Mesendoderm (in vitro differentiated cells): ENCODE measurements around the gene ARFGEF3.

Source experiments
- DNase-seq: peaks from one replicate; pipeline ENCODE4 v3.0.0; 2013
- H2AK5ac ChIP-seq: 2 replicates; pipeline ENCODE4 v1.6.1; 2013; ENCODE audit warnings: low read length, inconsistent platforms
- H2BK120ac ChIP-seq: 2 replicates; pipeline ENCODE4 v1.6.1; 2013; ENCODE audit warnings: low read depth, mild to moderate bottlenecking, low read length, moderate library complexity, mixed read lengths
- H2BK15ac ChIP-seq: replicated peaks from 2 replicates; pipeline ENCODE4 v1.6.1; 2013; ENCODE audit warnings: low read depth, mild to moderate bottlenecking, moderate library complexity
- H2BK5ac ChIP-seq: 2 replicates; pipeline ENCODE4 v1.6.1; 2013; ENCODE audit warnings: low read length, inconsistent platforms
- H3K18ac ChIP-seq: 2 replicates; pipeline ENCODE4 v1.6.1; 2013; ENCODE audit warnings: mild to moderate bottlenecking, low read length, mixed read lengths
- H3K23ac ChIP-seq: one replicate; pipeline ENCODE4 v1.6.1; 2013; ENCODE audit warnings: low read length
- H3K27ac ChIP-seq: 2 replicates; pipeline ENCODE4 v1.5.1; 2013; ENCODE audit warnings: low read depth, mild to moderate bottlenecking, inconsistent platforms, low read length, moderate library complexity
- H3K27me3 ChIP-seq: 2 replicates; pipeline ENCODE4 v1.6.1; 2013; ENCODE audit warnings: low read length, control low read depth, mild to moderate bottlenecking, inconsistent platforms; ENCODE audit not compliant: insufficient read depth, poor library complexity
- H3K36me3 ChIP-seq: 2 replicates; pipeline ENCODE4 v1.6.1; 2013; ENCODE audit warnings: low read length, inconsistent platforms; ENCODE audit not compliant: control insufficient read depth, insufficient read depth
- H3K4ac ChIP-seq: one replicate; pipeline ENCODE4 v1.6.1; 2013; ENCODE audit warnings: low read depth, mild to moderate bottlenecking, low read length, moderate library complexity
- H3K4me1 ChIP-seq: 2 replicates; pipeline ENCODE4 v1.6.1; 2013; ENCODE audit warnings: low read depth, low read length, inconsistent platforms; ENCODE audit not compliant: control insufficient read depth
- H3K4me2 ChIP-seq: 2 replicates; pipeline ENCODE4 v1.6.1; 2013; ENCODE audit warnings: low read length
- H3K4me3 ChIP-seq: 2 replicates; pipeline ENCODE4 v1.5.1; 2013; ENCODE audit warnings: mild to moderate bottlenecking, low read length
- H3K56ac ChIP-seq: one replicate; pipeline ENCODE4 v1.6.1; 2013; ENCODE audit warnings: low read length
- H3K79me1 ChIP-seq: 2 replicates; pipeline ENCODE4 v1.6.1; 2013; ENCODE audit warnings: low read length, inconsistent platforms
- H3K79me2 ChIP-seq: 2 replicates; pipeline ENCODE4 v1.6.1; 2013; ENCODE audit warnings: mild to moderate bottlenecking, low read length; ENCODE audit not compliant: control insufficient read depth, insufficient read depth
- H3K9ac ChIP-seq: 2 replicates; pipeline ENCODE4 v1.6.1; 2013; ENCODE audit warnings: low read length, inconsistent platforms
- H4K5ac ChIP-seq: one replicate; pipeline ENCODE4 v1.6.1; 2013; ENCODE audit warnings: low read length
- H4K8ac ChIP-seq: one replicate; pipeline ENCODE4 v1.6.1; 2013; ENCODE audit warnings: low read depth, mild to moderate bottlenecking, control low read depth, low read length, moderate library complexity
- WGBS: extraction: QIAGEN DNeasy Blood & Tissue Kit; methylation state at CpG from one replicate; pipeline ENCODE4 v1.1.7; 2013; ENCODE audit warnings: low lambda C conversion rate, missing lambda C conversion rate; ENCODE audit not compliant: insufficient coverage; ENCODE audit errors: extremely low coverage; 5-methylcytosine and 5-hydroxymethylcytosine counted together

Gene ARFGEF3

DNA sequence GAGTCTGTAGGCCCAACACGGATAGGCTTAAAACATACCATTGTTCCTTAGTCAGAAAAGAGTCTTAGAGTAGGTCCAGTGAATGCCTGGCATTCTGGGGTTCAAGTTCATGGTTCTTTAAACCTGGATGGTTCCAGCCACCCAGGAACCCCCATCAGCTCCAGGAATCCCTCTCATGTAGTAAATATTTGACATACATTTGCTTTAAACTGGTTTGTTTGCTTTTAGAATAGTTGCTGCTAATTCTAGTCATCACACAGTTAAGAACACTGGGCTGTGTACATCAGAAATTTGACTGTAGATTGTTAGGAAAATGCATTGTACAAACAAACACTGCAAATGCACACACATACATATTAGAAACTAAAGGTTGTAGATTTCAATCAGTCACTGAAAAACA is 87.1 kb downstream of the ARFGEF3 start:
- H3K23ac ChIP-seq = no peak overlapping the region
- no peak overlapping the region for H2BK120ac ChIP-seq
- no peaks in the 10 kb centered on the region for H3K36me3 ChIP-seq
- H3K27ac ChIP-seq = no peak overlapping the region
- no CpG with 5 or more reads among the region's 1 CpG for WGBS
- no peak overlapping the region for H4K8ac ChIP-seq
- H3K18ac ChIP-seq = no peak overlapping the region
- no peak overlapping the region for H2BK5ac ChIP-seq
- no peak overlapping the region for H2BK15ac ChIP-seq
- no peak overlapping the region for H2AK5ac ChIP-seq
- no peaks in the 10 kb centered on the region for H3K4me1 ChIP-seq
- no peaks in the 10 kb centered on the region for H3K79me1 ChIP-seq
- H3K79me2 ChIP-seq = no peaks in the 10 kb centered on the region
- no peak for DNase-seq
- no peak overlapping the region for H3K56ac ChIP-seq
- no peaks in the 10 kb centered on the region for H3K27me3 ChIP-seq
- no peak overlapping the region for H4K5ac ChIP-seq
- H3K9ac ChIP-seq = no peak overlapping the region
- no peak overlapping the region for H3K4me2 ChIP-seq
- H3K4me3 ChIP-seq = no peak overlapping the region
- no peak overlapping the region for H3K4ac ChIP-seq

GRCh38 chr6:138250053-138250452 is 88.3 kb downstream of the ARFGEF3 start:
- Histone ChIP-seq H3K79me2 (no peaks in the 10 kb centered on the region), H2BK120ac (no peak overlapping the region), H3K27ac (no peak overlapping the region), H3K23ac (no peak overlapping the region), H2BK5ac (no peak overlapping the region), H4K8ac (no peak overlapping the region), H3K56ac (no peak overlapping the region), H3K79me1 (no peaks in the 10 kb centered on the region), H3K4me3 (no peak overlapping the region), H3K27me3 (no peaks in the 10 kb centered on the region), H4K5ac (no peak overlapping the region), H3K36me3 (no peaks in the 10 kb centered on the region), H2BK15ac (no peak overlapping the region), H3K4me1 (no peaks in the 10 kb centered on the region), H3K18ac (no peak overlapping the region), H3K4me2 (no peak overlapping the region), H3K4ac (no peak overlapping the region), H2AK5ac (no peak overlapping the region), H3K9ac (no peak overlapping the region)
- no CpG with 5 or more reads among the region's 4 CpGs for WGBS
- DNase-seq = no peak

- H2BK120ac ChIP-seq = no peak overlapping the region
- no peak for DNase-seq
- no peak overlapping the region for H3K56ac ChIP-seq
- no peaks in the 10 kb centered on the region for H3K4me1 ChIP-seq
- no peaks in the 10 kb centered on the region for H3K27me3 ChIP-seq
- H3K79me2 ChIP-seq = no peaks in the 10 kb centered on the region
- H3K27ac ChIP-seq = no peak overlapping the region
- no peaks in the 10 kb centered on the region for H3K79me1 ChIP-seq
- H4K5ac ChIP-seq = no peak overlapping the region
- no peak overlapping the region for H2BK5ac ChIP-seq
- no peak overlapping the region for H3K4me2 ChIP-seq
- no peak overlapping the region for H4K8ac ChIP-seq
- H3K18ac ChIP-seq = no peak overlapping the region
- H2AK5ac ChIP-seq = no peak overlapping the region
- H3K36me3 ChIP-seq = no peaks in the 10 kb centered on the region
- H3K23ac ChIP-seq = no peak overlapping the region
- no peak overlapping the region for H2BK15ac ChIP-seq
- no peak overlapping the region for H3K4me3 ChIP-seq
- H3K9ac ChIP-seq = no peak overlapping the region
- no CpG with 5 or more reads among the region's 16 CpGs for WGBS
- no peak overlapping the region for H3K4ac ChIP-seq
Observed at GRCh38 chr6:138250513-138251247, 88.9 kb downstream of the ARFGEF3 start.

DNA sequence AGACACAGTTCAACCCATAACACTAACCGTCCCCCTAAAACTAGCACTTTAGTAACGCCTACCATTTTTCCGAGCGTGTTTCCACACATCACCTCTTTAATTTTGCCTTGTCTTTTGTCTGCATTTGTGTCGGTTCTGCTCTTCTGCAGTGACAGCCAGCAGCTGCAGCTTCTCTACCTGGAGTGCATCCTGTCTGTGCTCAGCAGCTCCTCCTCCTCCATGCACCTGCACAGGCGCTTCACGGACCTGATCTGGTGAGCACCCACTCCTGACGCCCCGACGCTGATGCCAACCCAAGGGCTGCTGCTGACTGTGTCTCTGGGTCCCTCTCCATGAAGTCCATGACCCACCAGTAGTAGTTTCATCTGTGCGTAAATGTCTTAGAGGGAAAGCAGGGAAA is 92.0 kb downstream of the ARFGEF3 start:
- WGBS = no CpG with 5 or more reads among the region's 11 CpGs
- no peak overlapping the region for H3K4ac ChIP-seq
- H4K8ac ChIP-seq = no peak overlapping the region
- no peaks in the 10 kb centered on the region for H3K79me1 ChIP-seq
- no peak overlapping the region for H3K9ac ChIP-seq
- H3K36me3 ChIP-seq = no peaks in the 10 kb centered on the region
- H3K56ac ChIP-seq = no peak overlapping the region
- no peak overlapping the region for H3K4me3 ChIP-seq
- DNase-seq = no peak
- no peaks in the 10 kb centered on the region for H3K79me2 ChIP-seq
- H4K5ac ChIP-seq = no peak overlapping the region
- no peak overlapping the region for H2BK120ac ChIP-seq
- H2BK5ac ChIP-seq = no peak overlapping the region
- H3K18ac ChIP-seq = no peak overlapping the region
- H3K23ac ChIP-seq = no peak overlapping the region
- no peak overlapping the region for H3K4me2 ChIP-seq
- no peak overlapping the region for H2AK5ac ChIP-seq
- no peaks in the 10 kb centered on the region for H3K4me1 ChIP-seq
- no peak overlapping the region for H3K27ac ChIP-seq
- H2BK15ac ChIP-seq = no peak overlapping the region
- no peaks in the 10 kb centered on the region for H3K27me3 ChIP-seq

GRCh38 chr6:138255443-138255842 is 93.7 kb downstream of the ARFGEF3 start:
- Histone ChIP-seq H3K18ac (no peak overlapping the region), H4K8ac (no peak overlapping the region), H3K23ac (no peak overlapping the region), H3K79me1 (no peaks in the 10 kb centered on the region), H2BK5ac (no peak overlapping the region), H3K27me3 (no peaks in the 10 kb centered on the region), H3K4me1 (no peaks in the 10 kb centered on the region), H2AK5ac (no peak overlapping the region), H3K79me2 (no peaks in the 10 kb centered on the region), H3K56ac (no peak overlapping the region), H2BK120ac (no peak overlapping the region), H3K4me3 (no peak overlapping the region), H3K4me2 (no peak overlapping the region), H3K36me3 (no peaks in the 10 kb centered on the region), H4K5ac (no peak overlapping the region), H2BK15ac (no peak overlapping the region), H3K9ac (no peak overlapping the region), H3K27ac (no peak overlapping the region), H3K4ac (no peak overlapping the region)
- DNase-seq = no peak
- no CpG with 5 or more reads among the region's 20 CpGs for WGBS

DNA sequence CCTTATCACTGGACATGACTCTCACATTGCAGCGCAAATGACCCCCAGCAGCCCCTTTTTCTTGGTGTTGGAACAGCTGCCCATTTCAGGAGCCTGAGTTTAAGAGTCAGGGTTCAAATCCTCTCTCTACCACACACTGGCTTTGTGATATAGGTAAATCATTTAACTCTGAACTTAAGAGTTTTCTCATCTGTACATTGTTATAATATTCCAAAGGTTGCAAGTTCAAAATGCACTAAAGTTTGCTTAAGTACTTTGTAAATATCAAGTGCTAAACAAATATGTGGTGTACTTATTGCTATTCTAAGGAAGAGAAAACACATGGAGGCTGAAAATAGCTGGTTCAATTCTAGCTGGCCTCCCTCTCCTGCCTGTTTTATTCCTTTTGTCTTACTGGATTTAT is 95.9 kb downstream of the ARFGEF3 start:
- Histone ChIP-seq H2BK5ac (no peak overlapping the region), H3K4me3 (no peak overlapping the region), H3K4me2 (no peak overlapping the region), H3K27me3 (no peaks in the 10 kb centered on the region), H3K4ac (no peak overlapping the region), H3K56ac (no peak overlapping the region), H3K23ac (no peak overlapping the region), H4K8ac (no peak overlapping the region), H2BK15ac (no peak overlapping the region), H3K18ac (no peak overlapping the region), H3K79me1 (no peaks in the 10 kb centered on the region), H4K5ac (no peak overlapping the region), H3K4me1 (no peaks in the 10 kb centered on the region), H3K9ac (no peak overlapping the region), H3K79me2 (no peaks in the 10 kb centered on the region), H2AK5ac (no peak overlapping the region), H3K36me3 (no peaks in the 10 kb centered on the region), H3K27ac (no peak overlapping the region), H2BK120ac (no peak overlapping the region)
- no peak for DNase-seq
- no CpG with 5 or more reads among the region's 1 CpG for WGBS
